IMR-90 (cell line): ENCODE results near the gene STAT5A. TPM values are rescaled to one million over a fixed set of nuclear protein-coding genes. Genes with fewer than 3 reads are reported as not detected.

Experiments used
- ATAC-seq: fragments of 200-7000 bp; cut with Tn5 transposase; 2 replicates; pipeline ENCODE4 v1.9.1; 2020; ENCODE audit warnings: low read depth, mild to moderate bottlenecking, moderate library complexity
- BruUV-seq: library from RNA; stranded (reverse); fragments of 400-500 nt; replicated peaks from 2 replicates; lab custom pipeline; 2021; lab: Mats Ljungman, UMichigan
- CTCF ChIA-PET: fragments of 300-600 bp; formaldehyde crosslinking; extraction: SDS; loops from one replicate; lab custom pipeline; 2021; ENCODE audit warnings: antibody characterized with exemption; lab: Yijun Ruan, JAX
- POLR2A ChIA-PET: fragments of 300-600 bp; sonication (Branson Sonifier 250); formaldehyde crosslinking; loops from one replicate; lab custom pipeline; 2022; ENCODE audit warnings: antibody characterized with exemption; ENCODE audit not compliant: unreplicated experiment; lab: Charles Lee
- DNase-seq: peaks from one replicate; pipeline ENCODE4 v3.0.0; 2013
- H2AFZ ChIP-seq: replicated peaks from 2 replicates; pipeline ENCODE3; 2013; ENCODE audit warnings: low read length, mild to moderate bottlenecking; ENCODE audit not compliant: poor library complexity
- H2AK5ac ChIP-seq: 2 replicates; pipeline ENCODE4 v1.6.1; 2013; ENCODE audit warnings: low read depth, low read length, inconsistent platforms
- H2AK9ac ChIP-seq: replicated peaks from 2 replicates; pipeline ENCODE3; 2013; ENCODE audit warnings: mild to moderate bottlenecking, low read depth, low read length, moderate library complexity; ENCODE audit not compliant: poor library complexity
- H2BK120ac ChIP-seq: 2 replicates; pipeline ENCODE4 v1.6.1; 2013; ENCODE audit warnings: low read depth, low read length, inconsistent platforms
- H2BK15ac ChIP-seq: 3 replicates; pipeline ENCODE4 v1.6.1; 2013; ENCODE audit warnings: low read depth, low read length, inconsistent platforms
- H2BK20ac ChIP-seq: 2 replicates; pipeline ENCODE4 v1.6.1; 2013; ENCODE audit warnings: low read depth, mild to moderate bottlenecking, inconsistent platforms, low read length, moderate library complexity
- H2BK5ac ChIP-seq: 2 replicates; pipeline ENCODE4 v1.6.1; 2013; ENCODE audit warnings: mild to moderate bottlenecking, low read depth, low read length, inconsistent platforms; ENCODE audit not compliant: poor library complexity, severe bottlenecking
- H3K14ac ChIP-seq: replicated peaks from 2 replicates; pipeline ENCODE4 v1.6.1; 2013; ENCODE audit warnings: low read depth, low read length, inconsistent platforms
- H3K18ac ChIP-seq: 2 replicates; pipeline ENCODE4 v1.6.1; 2013; ENCODE audit warnings: low read depth, low read length, control low read depth
- H3K23ac ChIP-seq: 2 replicates; pipeline ENCODE4 v1.6.1; 2013; ENCODE audit warnings: low read depth, low read length, inconsistent platforms
- H3K27ac ChIP-seq: 2 replicates; pipeline ENCODE4 v1.5.1; 2013; ENCODE audit warnings: mild to moderate bottlenecking, control low read depth, low read length; ENCODE audit not compliant: insufficient read depth
- H3K27me3 ChIP-seq: 2 replicates; pipeline ENCODE4 v1.6.1; 2013; ENCODE audit warnings: low read length; ENCODE audit not compliant: control insufficient read depth, insufficient read depth
- H3K36me3 ChIP-seq: 2 replicates; pipeline ENCODE4 v1.6.1; 2013; ENCODE audit warnings: low read length, mixed read lengths; ENCODE audit not compliant: control insufficient read depth, insufficient read depth
- H3K4ac ChIP-seq: 2 replicates; pipeline ENCODE4 v1.6.1; 2013; ENCODE audit warnings: low read depth, low read length, inconsistent platforms
- H3K4me1 ChIP-seq: 2 replicates; pipeline ENCODE4 v1.6.1; 2013; ENCODE audit warnings: low read length, mixed read lengths; ENCODE audit not compliant: control insufficient read depth, insufficient read depth
- H3K4me2 ChIP-seq: 2 replicates; pipeline ENCODE4 v1.6.1; 2013; ENCODE audit warnings: low read depth, mild to moderate bottlenecking, control low read depth, low read length, moderate library complexity
- H3K4me3 ChIP-seq: 2 replicates; pipeline ENCODE4 v1.5.1; 2013; ENCODE audit warnings: low read depth, mild to moderate bottlenecking, control low read depth, low read length, moderate library complexity; ENCODE audit not compliant: insufficient read depth
- H3K56ac ChIP-seq: 2 replicates; pipeline ENCODE4 v1.6.1; 2013; ENCODE audit warnings: low read length, inconsistent platforms; ENCODE audit not compliant: insufficient read depth; ENCODE audit errors: extremely low read depth
- H3K79me1 ChIP-seq, 2 experiments: 2 replicates each; pipeline ENCODE4 v1.6.1; 2013; ENCODE audit warnings: low read length in 2 of 2, inconsistent platforms in 1 of 2, low read depth in 1 of 2
- H3K9ac ChIP-seq: 2 replicates; pipeline ENCODE4 v1.6.1; 2013; ENCODE audit warnings: low read depth, low read length, control low read depth
- H3K9me1 ChIP-seq: 2 replicates; pipeline ENCODE4 v1.6.1; 2013; ENCODE audit warnings: low read length, inconsistent platforms; ENCODE audit not compliant: insufficient read depth
- H3K9me3 ChIP-seq: 2 replicates; pipeline ENCODE4 v1.6.1; 2013; ENCODE audit warnings: low read length; ENCODE audit not compliant: control insufficient read depth, insufficient read depth
- H4K20me1 ChIP-seq: 2 replicates; pipeline ENCODE4 v1.6.1; 2013; ENCODE audit warnings: low read length, inconsistent platforms; ENCODE audit not compliant: insufficient read depth
- H4K5ac ChIP-seq: 2 replicates; pipeline ENCODE4 v1.6.1; 2013; ENCODE audit warnings: mild to moderate bottlenecking, low read depth, low read length, control low read depth
- H4K8ac ChIP-seq, 2 experiments: 2 replicates each; pipeline ENCODE4 v1.6.1; 2013; ENCODE audit warnings: low read depth in 2 of 2, low read length in 2 of 2, control low read depth in 1 of 2, inconsistent platforms in 1 of 2
- H4K91ac ChIP-seq: 2 replicates; pipeline ENCODE4 v1.6.1; 2013; ENCODE audit warnings: low read depth, low read length, inconsistent platforms; ENCODE audit not compliant: insufficient read depth
- BHLHE40 ChIP-seq: fragments of 150-350 bp; IDR thresholded peaks from 2 replicates; pipeline ENCODE4 v1.6.1; 2016; ENCODE audit warnings: mild to moderate bottlenecking, low read depth, low read length
- CEBPB ChIP-seq: IDR thresholded peaks from 2 replicates; pipeline ENCODE4 v1.6.1; 2012; ENCODE audit warnings: low read depth, low read length, improper control_type of control experiment
- CHD1 ChIP-seq: IDR thresholded peaks from 2 replicates; pipeline ENCODE4 v1.6.1; 2012; ENCODE audit warnings: low read depth, low read length, improper control_type of control experiment
- ELK1 ChIP-seq: fragments of 150-350 bp; IDR thresholded peaks from 2 replicates; pipeline ENCODE4 v1.6.1; 2016; ENCODE audit warnings: low read depth, mild to moderate bottlenecking, low read length, moderate library complexity, borderline replicate concordance
- FOS ChIP-seq: fragments of 150-350 bp; IDR thresholded peaks from 2 replicates; pipeline ENCODE4 v1.6.1; 2016; ENCODE audit warnings: low read depth, low read length
- MAFK ChIP-seq: IDR thresholded peaks from 2 replicates; pipeline ENCODE4 v1.6.1; 2012; ENCODE audit warnings: low read depth, low read length, improper control_type of control experiment
- MAZ ChIP-seq: IDR thresholded peaks from 2 replicates; pipeline ENCODE4 v1.6.1; 2012; ENCODE audit warnings: low read depth, mild to moderate bottlenecking, low read length, improper control_type of control experiment, moderate library complexity, borderline replicate concordance
- MXI1 ChIP-seq: IDR thresholded peaks from 2 replicates; pipeline ENCODE4 v1.6.1; 2012; ENCODE audit warnings: low read depth, mild to moderate bottlenecking, low read length, moderate library complexity, borderline replicate concordance
- NFE2L2 ChIP-seq: fragments of 150-350 bp; IDR thresholded peaks from 2 replicates; pipeline ENCODE4 v1.6.1; 2016; ENCODE audit warnings: low read depth, mild to moderate bottlenecking, low read length
- POLR2A ChIP-seq: IDR thresholded peaks from 2 replicates; pipeline ENCODE4 v1.6.1; 2012; ENCODE audit warnings: mild to moderate bottlenecking, low read depth, low read length
- RAD21 ChIP-seq: IDR thresholded peaks from 2 replicates; pipeline ENCODE4 v1.6.1; 2012; ENCODE audit warnings: low read length, improper control_type of control experiment
- RCOR1 ChIP-seq: IDR thresholded peaks from 2 replicates; pipeline ENCODE4 v1.6.1; 2012; ENCODE audit warnings: mild to moderate bottlenecking, low read length, improper control_type of control experiment; ENCODE audit not compliant: insufficient replicate concordance
- RFX5 ChIP-seq: IDR thresholded peaks from 2 replicates; pipeline ENCODE4 v1.8.0; 2012; ENCODE audit warnings: low read depth, mild to moderate bottlenecking, low read length, moderate library complexity
- SMC3 ChIP-seq: fragments of 150-350 bp; IDR thresholded peaks from 2 replicates; pipeline ENCODE4 v1.6.1; 2016; ENCODE audit warnings: low read depth, mild to moderate bottlenecking, antibody characterized with exemption, low read length, moderate library complexity
- USF2 ChIP-seq: fragments of 150-350 bp; IDR thresholded peaks from 2 replicates; pipeline ENCODE4 v1.6.1; 2017; ENCODE audit warnings: mild to moderate bottlenecking, antibody characterized with exemption, low read length, low read depth
- WGBS, 2 experiments: methylation state at CpG; one replicate each; pipeline versions ENCODE4 v1.1.5 to v1.1.7; 2013; ENCODE audit warnings: missing lambda C conversion rate in 2 of 2; ENCODE audit not compliant: insufficient read length in 1 of 2; ENCODE audit errors: extremely low coverage in 2 of 2; 5-methylcytosine and 5-hydroxymethylcytosine counted together
- dilution Hi-C: fragments of 300-500 bp; cut with HindIII; formaldehyde crosslinking; loops from one replicate; pipeline ENCODE4 v1.14.3; 2018; ENCODE audit warnings: low sequenced_read_pairs; ENCODE audit not compliant: unreplicated experiment
- in situ Hi-C: fragments of 300-500 bp; cut with MboI; formaldehyde crosslinking; loops from 3 replicates; pipeline ENCODE4 v1.14.3; 2019; ENCODE audit warnings: low sequenced_read_pairs, inconsistent platforms, mixed read lengths
- intact Hi-C: fragments of 100-400 bp; cut with micrococcal nuclease; formaldehyde crosslinking; loops from 2 replicates; pipeline ENCODE4 v1.10.0; 2022
- polyA plus RNA-seq, 3 experiments: library from polyadenylated mRNA; depleted of rRNA; stranded (reverse); fragments of >200 nt; gene quantifications; 2 replicates each; pipeline ENCODE4 v1.2.3, GENCODE V29; 2012; ENCODE audit warnings: low replicate concordance in 1 of 3
- total RNA-seq: library from RNA; depleted of rRNA; stranded (reverse); fragments of >200 nt; gene quantifications from 2 replicates; pipeline ENCODE4 v1.2.3, GENCODE V29; 2012
- TF ChIP-seq, protein P1 (sequence below): conservative IDR thresholded peaks from 2 replicates; pipeline ENCODE4 v1.5.1; 2012; ENCODE audit warnings: mild to moderate bottlenecking, low read depth, low read length, improper control_type of control experiment

STAT5A gene
- total and polyA plus RNA-seq, 2 of the 4 experiments (the other 2 are of a cell fraction), result 1.3 to 1.4 TPM

DNA sequence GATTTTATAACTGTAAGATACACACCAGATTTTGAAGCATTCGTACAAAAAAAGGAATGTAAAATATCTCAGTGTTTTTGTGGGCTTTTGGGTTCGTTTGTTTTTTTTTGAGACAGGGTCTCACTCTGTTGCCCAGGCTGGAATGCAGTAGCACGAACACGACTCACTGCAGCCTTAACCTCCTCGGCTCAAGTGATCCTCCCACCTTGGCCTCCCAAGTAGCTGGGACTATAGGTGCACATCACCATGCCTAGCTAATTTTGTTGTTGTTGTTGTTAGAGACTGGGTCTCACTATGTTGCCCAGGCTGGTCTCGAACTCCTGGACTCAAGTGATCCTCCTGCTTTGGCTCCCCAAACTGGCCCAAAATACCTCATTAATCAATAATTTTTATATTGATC, 28.0 kb upstream of the STAT5A start:
- Histone ChIP-seq H2BK20ac (no peak overlapping the region), H3K27ac (no peak overlapping the region), H3K27me3 (no peaks in the 10 kb centered on the region), H4K5ac (no peak overlapping the region), H2BK5ac (no peak overlapping the region), H3K4ac (no peak overlapping the region), H2AFZ (no peak overlapping the region), H3K9ac (no peak overlapping the region), H3K4me3 (no peak overlapping the region), H3K14ac (no peak overlapping the region), H3K9me1 (peaks cover 3% of the 10 kb centered on the region; the same call in 1 of the 2 replicates), H3K4me2 (no peak overlapping the region), H4K8ac (no peak overlapping the region), H2BK120ac (no peak overlapping the region), H3K18ac (no peak overlapping the region), H4K20me1 (peaks cover 26% of the 10 kb centered on the region), H3K79me1 (peaks cover 19 to 61% of the 10 kb centered on the region in 2 experiments), H2BK15ac (no peak overlapping the region), H3K56ac (no peak overlapping the region), H4K91ac (no peak overlapping the region), H2AK5ac (no peak overlapping the region), H3K4me1 (no peaks in the 10 kb centered on the region; the same call in 1 of the 2 replicates), H3K23ac (no peak overlapping the region), H3K36me3 (no peaks in the 10 kb centered on the region; the same call in 1 of the 2 replicates), H3K9me3 (no peaks in the 10 kb centered on the region), H2AK9ac (no peak overlapping the region)
- in situ Hi-C loops, result no loop called here
- ChIA-PET CTCF (no interaction called here), POLR2A (no interaction called here)
- no TSS peak for BruUV-seq
- dilution Hi-C loops, result no loop called here
- TF ChIP-seq NFE2L2 (no peak), CHD1 (no peak), FOS (no peak), CEBPB (no peak), ELK1 (no peak), POLR2A (no peak), RFX5 (no peak), MAFK (no peak), USF2 (no peak), MXI1 (no peak), BHLHE40 (no peak), MAZ (no peak), SMC3 (no peak), RAD21 (no peak), RCOR1 (no peak)
- TF ChIP-seq, protein P1, sequence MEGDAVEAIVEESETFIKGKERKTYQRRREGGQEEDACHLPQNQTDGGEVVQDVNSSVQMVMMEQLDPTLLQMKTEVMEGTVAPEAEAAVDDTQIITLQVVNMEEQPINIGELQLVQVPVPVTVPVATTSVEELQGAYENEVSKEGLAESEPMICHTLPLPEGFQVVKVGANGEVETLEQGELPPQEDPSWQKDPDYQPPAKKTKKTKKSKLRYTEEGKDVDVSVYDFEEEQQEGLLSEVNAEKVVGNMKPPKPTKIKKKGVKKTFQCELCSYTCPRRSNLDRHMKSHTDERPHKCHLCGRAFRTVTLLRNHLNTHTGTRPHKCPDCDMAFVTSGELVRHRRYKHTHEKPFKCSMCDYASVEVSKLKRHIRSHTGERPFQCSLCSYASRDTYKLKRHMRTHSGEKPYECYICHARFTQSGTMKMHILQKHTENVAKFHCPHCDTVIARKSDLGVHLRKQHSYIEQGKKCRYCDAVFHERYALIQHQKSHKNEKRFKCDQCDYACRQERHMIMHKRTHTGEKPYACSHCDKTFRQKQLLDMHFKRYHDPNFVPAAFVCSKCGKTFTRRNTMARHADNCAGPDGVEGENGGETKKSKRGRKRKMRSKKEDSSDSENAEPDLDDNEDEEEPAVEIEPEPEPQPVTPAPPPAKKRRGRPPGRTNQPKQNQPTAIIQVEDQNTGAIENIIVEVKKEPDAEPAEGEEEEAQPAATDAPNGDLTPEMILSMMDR, result no peak
- DNase-seq, result no peak
- WGBS, 2 experiments, result no CpG with 5 or more reads among the region's 6 CpGs
- no peak for ATAC-seq
- intact Hi-C loops, result no loop called here
